ENCODE data around the gene AGTPBP1.

The AGTPBP1 gene

GRCh38 chr9:85524531-85524930 is 217.2 kb downstream of the AGTPBP1 start:
- FAIRE-seq (no peak), DNase-seq (ENCODE audit: insufficient read length, low spot score) (no peak)
- TF ChIP-seq POLR2A (IDR thresholded peaks at IDR 0.05; ENCODE audit: low read depth, low read length) = no peak

GRCh38 chr9:85523202-85523601 is 218.6 kb downstream of the AGTPBP1 start:
- DNase-seq (ENCODE audit: insufficient read length, low spot score) (no peak), FAIRE-seq (no peak)
- no peak for TF ChIP-seq POLR2A (IDR thresholded peaks at IDR 0.05; ENCODE audit: low read depth, low read length)

- no peak for TF ChIP-seq POLR2A (IDR thresholded peaks at IDR 0.05; ENCODE audit: low read depth, low read length)
- no peak for FAIRE-seq
- no peak for DNase-seq (ENCODE audit: insufficient read length, low spot score)
These were observed 219.2 kb downstream of the AGTPBP1 start for GRCh38 chr9:85522459-85523092.

GRCh38 chr9:85521371-85522197 is 220.2 kb downstream of the AGTPBP1 start:
- DNase-seq (ENCODE audit: insufficient read length, low spot score) (no peak), FAIRE-seq (no peak)
- TF ChIP-seq POLR2A (IDR thresholded peaks at IDR 0.05; ENCODE audit: low read depth, low read length) = no peak

GRCh38 chr9:85516976-85517637 is 224.6 kb downstream of the AGTPBP1 start:
- FAIRE-seq (no peak), DNase-seq (ENCODE audit: insufficient read length, low spot score) (no peak)
- TF ChIP-seq POLR2A (IDR thresholded peaks at IDR 0.05; ENCODE audit: low read depth, low read length) = no peak

- FAIRE-seq = no peak
These were observed 225.3 kb downstream of the AGTPBP1 start for GRCh38 chr9:85516455-85516854.

GRCh38 chr9:85515021-85515420 is 226.7 kb downstream of the AGTPBP1 start:
- DNase-seq (ENCODE audit: insufficient read length, low spot score) = no peak
- no peak for TF ChIP-seq POLR2A (IDR thresholded peaks at IDR 0.05; ENCODE audit: low read depth, low read length)
- no peak for FAIRE-seq

More at GRCh38 chr9:85516455-85516854, 225.3 kb downstream of the AGTPBP1 start:
- no peak for DNase-seq (ENCODE audit: insufficient read length, low spot score)
- no peak for TF ChIP-seq POLR2A (IDR thresholded peaks at IDR 0.05; ENCODE audit: low read depth, low read length)

GRCh38 chr9:85514256-85514655 is 227.5 kb downstream of the AGTPBP1 start:
- no peak for DNase-seq (ENCODE audit: insufficient read length, low spot score)
- TF ChIP-seq POLR2A (IDR thresholded peaks at IDR 0.05; ENCODE audit: low read depth, low read length) = no peak
- FAIRE-seq = no peak

- FAIRE-seq = no peak
- DNase-seq (ENCODE audit: insufficient read length, low spot score) = no peak
- no peak for TF ChIP-seq POLR2A (IDR thresholded peaks at IDR 0.05; ENCODE audit: low read depth, low read length)
These were observed 230.0 kb downstream of the AGTPBP1 start for GRCh38 chr9:85511746-85512145.

GRCh38 chr9:85510830-85511504 is 230.8 kb downstream of the AGTPBP1 start:
- no peak for TF ChIP-seq POLR2A (IDR thresholded peaks at IDR 0.05; ENCODE audit: low read depth, low read length)
- DNase-seq (ENCODE audit: insufficient read length, low spot score) = no peak
- no peak for FAIRE-seq

- DNase-seq (ENCODE audit: insufficient read length, low spot score) (no peak), FAIRE-seq (no peak)
- TF ChIP-seq POLR2A (IDR thresholded peaks at IDR 0.05; ENCODE audit: low read depth, low read length) = no peak
These were observed 233.1 kb downstream of the AGTPBP1 start for GRCh38 chr9:85508616-85509015.

- DNase-seq (ENCODE audit: insufficient read length, low spot score) = no peak
- no peak for FAIRE-seq
- TF ChIP-seq POLR2A (IDR thresholded peaks at IDR 0.05; ENCODE audit: low read depth, low read length) = no peak
These were observed 236.1 kb downstream of the AGTPBP1 start for GRCh38 chr9:85505612-85506011.

GRCh38 chr9:85502815-85503655 is 238.7 kb downstream of the AGTPBP1 start:
- no peak for FAIRE-seq
- DNase-seq (ENCODE audit: insufficient read length, low spot score) = no peak
- no peak for TF ChIP-seq POLR2A (IDR thresholded peaks at IDR 0.05; ENCODE audit: low read depth, low read length)

Measured in H54 (cell line).